Muscle of back (tissue), 11 donors: Measurements from ENCODE around the gene FGF14. TPM values are rescaled to one million over a fixed set of nuclear protein-coding genes. Genes with fewer than 3 reads are reported as not detected.
"Not testable (repeated sequence)": the region's sequence is repeated elsewhere in the genome, so short reads cannot be mapped to it uniquely, and the experiment has no call there.

ENCODE experiments used
- DNase-seq, 3 donors: peaks; one replicate each; pipeline versions ENCODE4 v3.0.0 to v3.0.0-alpha.2; 2013
- polyA plus RNA-seq, 10 donors: library from polyadenylated mRNA; unstranded; fragments of 120-200 nt; gene quantifications; one replicate each; pipeline ENCODE4 v1.2.1, GENCODE V29; 2013; ENCODE audit not compliant: insufficient read length in 10 of 10

FGF14 gene
- polyA plus RNA-seq, 10 donors = 0.17 to 1.6 (median 0.60) TPM

- no peak for DNase-seq
Observed at GRCh38 chr13:102195566-102196462, 206.0 kb downstream of the FGF14 start.

DNA sequence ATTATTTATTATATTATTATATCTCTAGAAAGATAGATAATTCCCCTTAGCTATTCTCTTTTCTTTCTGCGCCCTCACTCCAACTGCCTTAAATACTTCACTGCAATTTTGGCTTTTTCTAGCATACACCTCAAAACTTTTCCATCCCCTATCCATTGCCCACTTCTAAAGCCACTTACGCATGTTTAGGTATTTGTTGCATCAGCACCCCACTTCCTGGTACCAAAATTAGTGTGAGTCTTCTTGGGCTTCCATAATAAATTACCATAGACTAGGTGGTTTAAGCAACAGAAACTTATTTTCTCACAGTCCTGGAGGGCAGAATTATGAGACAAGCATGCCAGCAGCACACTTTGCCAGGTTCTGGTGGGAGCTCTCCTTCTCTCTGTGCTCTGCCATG is 209.0 kb downstream of the FGF14 start:
- no peak for DNase-seq

DNA sequence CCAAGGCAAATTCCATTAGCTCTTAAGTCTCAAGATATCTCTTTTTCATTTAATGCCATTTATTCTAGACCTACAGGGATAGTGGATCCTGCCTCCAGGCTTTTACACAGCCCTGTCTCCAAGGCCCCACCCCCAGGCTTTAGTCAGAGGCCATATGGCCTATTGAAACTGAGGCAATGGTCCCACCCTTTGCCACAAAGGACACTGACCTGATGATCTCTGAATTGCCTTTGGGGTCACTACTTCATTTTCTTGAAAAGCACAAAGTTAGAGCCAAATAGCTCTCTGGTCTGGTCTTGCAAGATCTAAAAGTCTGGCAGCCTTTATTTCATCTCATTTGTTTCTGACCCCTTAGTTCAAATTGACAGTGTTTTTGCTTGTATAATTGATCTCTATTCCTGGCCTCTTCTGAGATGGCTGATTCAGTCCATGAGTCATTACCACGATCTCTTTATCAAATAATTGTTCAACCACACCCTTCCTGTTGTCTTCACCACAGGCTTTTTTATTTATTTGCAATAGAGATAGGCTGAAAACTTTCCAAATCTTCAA is 209.8 kb downstream of the FGF14 start:
- DNase-seq = no peak

- no peak for DNase-seq
Observed at GRCh38 chr13:102190930-102191329, 210.9 kb downstream of the FGF14 start.

GRCh38 chr13:102187313-102187712 is 214.5 kb downstream of the FGF14 start:
- DNase-seq = no peak

GRCh38 chr13:102185375-102185984 is 216.4 kb downstream of the FGF14 start:
- DNase-seq = no peak

- DNase-seq = no peak
Observed at GRCh38 chr13:102183509-102184182, 218.2 kb downstream of the FGF14 start.

DNA sequence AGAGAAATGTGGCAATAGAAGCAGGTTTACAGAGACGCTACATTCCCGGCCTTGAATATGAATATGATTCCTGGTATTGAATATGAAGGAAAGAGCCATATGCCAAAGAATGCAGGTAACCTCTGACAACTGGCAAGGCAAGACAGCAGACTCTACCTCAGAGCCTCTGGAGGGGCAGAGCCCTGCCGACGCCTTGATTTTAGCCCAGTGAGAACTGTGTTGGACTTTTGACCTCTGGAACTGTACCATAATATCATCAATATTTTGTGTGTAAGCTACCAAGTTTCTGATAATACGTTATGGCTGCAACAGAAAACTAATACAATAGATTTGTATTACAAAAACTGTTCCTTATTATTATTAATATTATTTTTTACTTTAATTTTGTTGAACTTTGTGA is 219.7 kb downstream of the FGF14 start:
- DNase-seq = no peak

DNA sequence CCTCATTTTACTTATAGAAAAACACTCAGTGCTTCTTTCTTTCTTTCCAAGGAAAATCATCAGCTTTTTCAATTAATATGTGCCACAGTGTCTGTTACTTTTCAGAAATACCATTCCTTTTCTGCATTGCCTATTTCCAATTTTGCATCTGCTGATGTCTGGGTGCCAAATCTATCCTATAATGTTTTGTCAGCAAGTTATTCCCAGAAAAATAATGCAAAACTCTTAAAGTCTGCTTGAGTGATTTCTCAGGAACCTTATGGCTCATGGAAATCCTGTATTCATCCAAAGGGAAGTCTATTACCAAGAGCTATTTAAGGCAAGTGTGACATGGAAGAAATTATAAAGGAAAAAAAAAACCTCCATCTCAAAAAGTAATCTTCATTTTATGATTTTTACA is 224.4 kb downstream of the FGF14 start:
- no peak for DNase-seq

GRCh38 chr13:102176846-102177245 is 225.0 kb downstream of the FGF14 start:
- no peak for DNase-seq

DNA sequence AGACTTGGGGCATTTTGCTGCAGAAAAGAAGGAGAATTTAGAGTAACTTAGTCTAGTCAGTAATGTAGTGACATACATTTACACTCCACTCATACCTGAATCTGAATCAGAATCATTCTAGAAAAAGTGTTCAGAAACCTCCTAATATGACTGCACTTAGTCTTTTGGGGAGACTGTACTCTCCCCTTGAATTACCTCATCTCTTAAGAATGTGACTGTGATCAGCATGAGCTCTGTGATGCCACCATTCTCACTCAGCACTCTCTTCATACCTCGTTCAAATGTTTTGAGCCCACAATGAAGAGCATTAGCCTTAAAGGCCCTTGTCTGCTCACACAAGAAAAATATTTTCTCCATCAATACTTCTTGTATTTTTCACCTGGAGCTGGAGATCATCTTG is 229.4 kb downstream of the FGF14 start:
- DNase-seq = no peak

DNA sequence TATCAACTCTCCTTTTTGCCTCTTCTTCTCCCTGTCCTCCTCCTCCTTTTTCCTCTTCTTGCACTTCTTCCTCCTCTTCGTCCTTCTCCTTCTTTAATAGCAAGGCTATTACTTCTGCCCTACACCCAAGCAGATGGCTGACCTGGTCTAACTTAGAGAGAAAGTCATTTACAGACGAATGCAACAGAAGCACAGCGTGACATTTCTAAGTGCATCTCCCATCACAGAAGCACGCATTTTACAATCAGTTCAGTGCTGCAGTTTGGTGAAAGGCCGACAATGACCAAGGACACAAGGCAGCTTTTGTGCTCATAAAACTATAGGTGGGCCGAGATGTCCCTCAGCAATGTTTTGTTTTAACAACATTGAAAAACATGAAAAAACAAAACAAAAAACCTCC is 231.5 kb downstream of the FGF14 start:
- DNase-seq = no peak

DNA sequence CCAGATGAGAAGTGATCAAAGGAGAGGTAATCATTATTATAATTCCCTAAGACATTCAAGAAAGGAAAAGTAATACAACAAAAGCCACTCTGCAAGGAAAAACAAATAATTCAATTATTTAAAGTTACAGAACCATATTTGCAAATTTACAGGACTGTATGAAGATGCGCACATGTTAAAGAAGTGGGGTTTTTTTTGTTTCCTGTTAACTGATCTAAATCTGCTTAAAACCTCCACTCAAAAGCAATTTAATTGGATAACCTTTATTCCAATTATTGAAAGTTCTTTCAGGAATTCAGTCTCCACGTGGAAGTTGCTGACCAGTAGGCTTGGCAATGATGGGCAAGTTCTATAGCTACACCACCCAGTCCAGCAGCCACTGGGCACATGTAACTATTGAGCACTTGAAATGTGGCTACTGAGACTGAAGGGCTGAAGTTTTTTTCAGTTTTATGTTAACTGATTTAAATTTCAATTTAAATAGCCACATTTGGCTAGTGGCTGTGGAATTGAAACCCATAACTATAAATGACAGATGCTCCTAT is 232.3 kb downstream of the FGF14 start:
- DNase-seq = no peak

DNA sequence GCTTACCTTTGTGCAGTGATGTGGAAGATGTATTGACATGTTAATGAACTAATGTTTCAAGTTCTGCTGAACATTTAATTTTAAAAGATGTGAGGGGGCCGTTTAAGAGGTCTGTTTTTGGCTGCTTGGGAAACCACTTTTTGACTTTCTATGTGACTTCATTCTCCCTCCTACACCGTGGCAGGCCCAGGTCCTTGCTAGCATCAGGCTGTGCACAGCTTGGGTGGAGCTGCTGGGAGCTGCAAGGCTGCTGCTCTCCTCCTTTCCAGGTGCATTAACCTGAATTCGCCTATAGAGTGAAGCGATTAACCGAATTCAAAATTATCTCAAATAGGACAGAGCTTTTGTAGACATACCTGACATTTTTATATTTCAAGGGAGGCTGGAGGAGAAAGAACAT is 249.1 kb downstream of the FGF14 start:
- DNase-seq = no peak

GRCh38 chr13:102147353-102147752 is 254.5 kb downstream of the FGF14 start:
- no peak for DNase-seq

- DNase-seq = no peak
Observed at GRCh38 chr13:102145750-102146149, 256.1 kb downstream of the FGF14 start.

GRCh38 chr13:102142473-102142826 is 259.4 kb downstream of the FGF14 start:
- DNase-seq = no peak

DNA sequence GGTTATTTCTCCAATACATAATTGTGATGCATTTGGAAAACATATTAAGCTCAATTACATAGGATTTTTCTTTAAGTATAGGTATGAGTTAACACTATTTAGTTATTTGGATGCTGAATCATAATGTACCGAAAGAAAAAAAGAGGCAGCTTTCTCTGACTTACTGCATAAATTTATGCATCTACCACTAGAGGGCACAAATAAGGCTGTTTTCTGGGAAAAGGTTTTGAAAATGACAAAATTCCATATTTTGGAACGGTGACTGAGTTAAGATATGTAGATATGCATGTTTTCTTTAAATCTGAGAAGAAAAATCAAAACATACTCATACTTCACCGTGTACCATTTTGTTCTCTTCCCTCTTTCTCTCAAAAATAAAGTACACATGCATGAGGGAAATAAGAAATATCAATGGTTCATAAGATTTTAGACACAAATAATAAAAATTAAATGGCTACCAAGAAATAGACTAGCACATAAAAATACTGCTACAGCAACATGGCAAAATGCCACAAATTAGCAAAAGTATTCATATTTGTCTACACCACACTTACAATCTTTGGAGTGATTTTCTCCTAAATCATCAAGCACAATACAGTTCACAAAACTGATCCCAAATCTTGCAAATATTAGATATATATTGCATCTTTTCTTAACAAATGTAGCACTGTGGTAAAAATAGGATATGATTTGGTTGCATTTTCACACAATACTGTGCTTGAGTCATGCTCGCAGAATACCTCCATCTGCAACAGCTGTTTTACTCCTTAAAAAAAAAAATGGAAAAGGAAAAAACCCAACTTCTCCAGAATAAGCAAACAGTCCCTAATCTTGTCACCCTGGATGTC is 260.0 kb downstream of the FGF14 start:
- DNase-seq = peak; percentile 10 to 46 (median 15)

- no peak for DNase-seq
Observed at GRCh38 chr13:102139626-102140025, 262.2 kb downstream of the FGF14 start.

- no peak for DNase-seq
Observed at GRCh38 chr13:102138635-102139190, 263.1 kb downstream of the FGF14 start.

- not testable (repeated sequence) for DNase-seq
Observed at GRCh38 chr13:102137904-102138303, 263.9 kb downstream of the FGF14 start.
